Measurements from ENCODE around the gene NLRC5. TPM values are rescaled to one million over a fixed set of nuclear protein-coding genes. Genes with fewer than 3 reads are reported as not detected.
"Not testable (repeated sequence)": the region's sequence is repeated elsewhere in the genome, so short reads cannot be mapped to it uniquely, and the experiment has no call there.

Gene NLRC5
- total RNA-seq, 1 experiment from 2014 or later, result 29.4 TPM

GRCh38 chr16:57089406-57089805, 100.0 kb downstream of the NLRC5 start:
- DNase-seq (ENCODE audit: low read depth in 1 of 2, low spot score in 2 of 2), result no peak
- H3K27me3 ChIP-seq (replicated peaks), result no peaks in the 10 kb centered on the region
- H3K36me3 ChIP-seq, result 0 out of 2 replicates have a peak, but pooled peaks cover 5% of the 10 kb centered on the region
- no peak overlapping the region for H3K4me3 ChIP-seq
- no peaks in the 10 kb centered on the region for H3K9me3 ChIP-seq (replicated peaks)
- peaks cover 21% of the 10 kb centered on the region for H3K4me1 ChIP-seq (replicated peaks)
- no peak overlapping the region for H3K27ac ChIP-seq

- Histone ChIP-seq H3K36me3 (0 out of 2 replicates have a peak, but pooled peaks cover 5% of the 10 kb centered on the region), H3K9me3 (replicated peaks) (no peaks in the 10 kb centered on the region), H3K27me3 (replicated peaks) (no peaks in the 10 kb centered on the region), H3K4me3 (peak overlapping the region; percentile 97), H3K27ac (no peak overlapping the region), H3K4me1 (replicated peaks) (peaks cover 21% of the 10 kb centered on the region)
- peak; percentile 64 to 76 for DNase-seq (ENCODE audit: low read depth in 1 of 2, low spot score in 2 of 2)
Measured at GRCh38 chr16:57091200-57091974, 102.0 kb downstream of the NLRC5 start.

DNA sequence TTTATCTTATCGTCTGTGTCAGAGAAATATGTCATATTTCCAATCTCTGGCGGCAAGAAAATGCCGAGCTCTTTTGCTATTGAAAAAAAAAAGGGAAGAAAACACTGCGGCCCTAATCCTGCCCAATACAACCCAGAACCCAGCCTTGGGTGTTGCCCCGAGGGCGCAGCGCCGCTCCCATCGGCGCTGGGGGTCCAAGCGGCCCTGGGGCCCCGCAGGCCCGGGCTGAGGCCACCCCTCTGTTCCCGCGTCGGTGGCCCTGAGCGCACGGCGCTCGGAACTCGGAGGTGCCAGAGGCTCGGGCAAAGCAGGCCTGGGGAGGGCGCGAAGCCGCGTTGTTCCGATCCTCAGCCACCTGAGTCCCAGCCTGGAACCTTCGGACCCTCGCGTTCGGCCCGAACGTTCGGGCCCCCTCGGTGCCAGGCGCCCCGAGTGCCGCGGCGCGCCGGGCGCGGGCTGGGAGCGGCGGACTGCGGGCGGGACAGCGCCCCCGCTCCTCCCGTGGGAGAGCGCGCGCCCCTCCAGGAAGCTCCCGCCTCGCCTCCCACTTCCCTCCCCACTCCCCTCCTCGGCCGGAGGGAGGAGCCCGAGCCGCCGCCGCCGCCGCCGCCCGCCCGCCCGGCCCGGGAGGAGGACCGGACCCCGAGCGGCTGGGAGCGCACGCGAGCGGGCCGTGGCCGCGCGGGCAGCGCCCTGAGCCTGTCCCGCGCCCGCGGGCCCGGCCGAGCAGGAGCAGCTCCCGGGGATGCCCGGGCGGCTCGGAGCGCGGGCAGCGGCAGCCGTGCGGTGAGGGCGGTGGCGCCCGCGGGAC, 102.8 kb downstream of the NLRC5 start, which contains the start of gene CPNE2:
Gene CPNE2, plus strand, starts transcription at position 609 of the 811 bp plus-strand sequence. CDS start 18,160 bp downstream, outside the sequence.
- Histone ChIP-seq H3K27me3 (replicated peaks) (no peaks in the 10 kb centered on the region), H3K9me3 (replicated peaks) (no peaks in the 10 kb centered on the region), H3K4me3 (peak within 1 kb of the TSS; percentile 97), H3K36me3 (0 out of 2 replicates have a peak, but pooled peaks cover 5% of the 10 kb centered on the region), H3K27ac (peak within 1 kb of the TSS; percentile 52), H3K4me1 (replicated peaks) (peaks cover 21% of the 10 kb centered on the region)
- DNase-seq (ENCODE audit: low read depth in 1 of 2, low spot score in 2 of 2), result peak; percentile 55 to 70

GRCh38 chr16:57092786-57093411, 103.5 kb downstream of the NLRC5 start:
- Histone ChIP-seq H3K36me3 (0 out of 2 replicates have a peak, but pooled peaks cover 5% of the 10 kb centered on the region), H3K4me3 (peak overlapping the region; percentile 97), H3K27me3 (replicated peaks) (no peaks in the 10 kb centered on the region), H3K4me1 (replicated peaks) (peaks cover 21% of the 10 kb centered on the region), H3K27ac (peak overlapping the region; percentile 52), H3K9me3 (replicated peaks) (no peaks in the 10 kb centered on the region)
- DNase-seq (ENCODE audit: low read depth in 1 of 2, low spot score in 2 of 2), result peak in 1 of 2 experiments; percentile 54

- 0 out of 2 replicates have a peak, but pooled peaks cover 5% of the 10 kb centered on the region for H3K36me3 ChIP-seq
- DNase-seq (ENCODE audit: low read depth in 1 of 2, low spot score in 2 of 2), result no peak
- H3K4me3 ChIP-seq, result peak overlapping the region; percentile 97; the same call in 1 of the 2 replicates
- no peak overlapping the region for H3K27ac ChIP-seq
- H3K27me3 ChIP-seq (replicated peaks), result no peaks in the 10 kb centered on the region
- H3K4me1 ChIP-seq (replicated peaks), result peaks cover 21% of the 10 kb centered on the region
- no peaks in the 10 kb centered on the region for H3K9me3 ChIP-seq (replicated peaks)
Measured at GRCh38 chr16:57093666-57094564, 104.6 kb downstream of the NLRC5 start.

DNA sequence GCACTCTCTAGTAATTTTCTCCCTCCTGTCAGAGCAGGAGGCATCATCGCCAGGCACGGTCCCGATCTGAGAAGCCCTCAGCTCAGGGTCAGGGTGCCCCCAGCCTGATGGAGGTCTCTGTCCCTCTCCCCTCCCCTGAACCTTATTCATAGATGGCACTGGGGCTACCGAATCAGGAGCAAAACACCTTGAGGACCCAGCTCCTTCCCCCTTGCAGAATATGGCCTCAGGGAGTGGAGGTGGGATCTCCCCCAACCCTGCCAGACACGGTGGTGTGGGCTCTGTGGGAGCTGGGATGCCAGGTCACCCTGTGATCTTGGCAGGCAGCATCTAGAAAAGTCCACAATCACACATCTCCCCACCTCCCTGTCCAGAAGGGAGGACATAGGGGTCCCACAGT, 105.6 kb downstream of the NLRC5 start:
- Histone ChIP-seq H3K4me1 (replicated peaks) (peaks cover 24% of the 10 kb centered on the region), H3K4me3 (no peak overlapping the region), H3K9me3 (replicated peaks) (no peaks in the 10 kb centered on the region), H3K27ac (no peak overlapping the region), H3K36me3 (peaks cover 5% of the 10 kb centered on the region; the same call in 1 of the 2 replicates), H3K27me3 (replicated peaks) (no peaks in the 10 kb centered on the region)
- DNase-seq (ENCODE audit: low read depth in 1 of 2, low spot score in 2 of 2), result no peak

- Histone ChIP-seq H3K4me1 (replicated peaks) (peaks cover 26% of the 10 kb centered on the region), H3K27ac (no peak overlapping the region), H3K36me3 (peaks cover 8% of the 10 kb centered on the region; the same call in 1 of the 2 replicates), H3K27me3 (replicated peaks) (no peaks in the 10 kb centered on the region), H3K9me3 (replicated peaks) (0 out of 2 replicates have a peak, but pooled peaks cover 3% of the 10 kb centered on the region), H3K4me3 (no peak overlapping the region)
- DNase-seq (ENCODE audit: low read depth in 1 of 2, low spot score in 2 of 2), result no peak
Measured at GRCh38 chr16:57096192-57096591, 106.8 kb downstream of the NLRC5 start.

- 0 out of 2 replicates have a peak, but pooled peaks cover 3% of the 10 kb centered on the region for H3K9me3 ChIP-seq (replicated peaks)
- no peak overlapping the region for H3K27ac ChIP-seq
- H3K36me3 ChIP-seq, result peaks cover 8% of the 10 kb centered on the region; the same call in 1 of the 2 replicates
- H3K27me3 ChIP-seq (replicated peaks), result no peaks in the 10 kb centered on the region
- no peak overlapping the region for H3K4me3 ChIP-seq
- DNase-seq (ENCODE audit: low read depth in 1 of 2, low spot score in 2 of 2), result no peak
- peaks cover 20% of the 10 kb centered on the region for H3K4me1 ChIP-seq (replicated peaks)
Measured at GRCh38 chr16:57096793-57097192, 107.4 kb downstream of the NLRC5 start.

- H3K9me3 ChIP-seq (replicated peaks), result 0 out of 2 replicates have a peak, but pooled peaks cover 3% of the 10 kb centered on the region
Measured at GRCh38 chr16:57098188-57098841, 109.0 kb downstream of the NLRC5 start.

GRCh38 chr16:57099965-57100364, 110.6 kb downstream of the NLRC5 start:
- DNase-seq (ENCODE audit: low read depth in 1 of 2, low spot score in 2 of 2), result peak in 1 of 2 experiments; percentile 24
- H3K4me1 ChIP-seq (replicated peaks); H3K4me3 ChIP-seq; H3K36me3 ChIP-seq; H3K27me3 ChIP-seq (replicated peaks); H3K9me3 ChIP-seq (replicated peaks); H3K27ac ChIP-seq: not testable (repeated sequence)

More at GRCh38 chr16:57098188-57098841, 109.0 kb downstream of the NLRC5 start:
- H3K27ac ChIP-seq, result no peak overlapping the region
- H3K27me3 ChIP-seq (replicated peaks), result no peaks in the 10 kb centered on the region
- DNase-seq (ENCODE audit: low read depth in 1 of 2, low spot score in 2 of 2), result no peak
- H3K36me3 ChIP-seq, result peaks cover 3% of the 10 kb centered on the region; the same call in 1 of the 2 replicates
- H3K4me1 ChIP-seq (replicated peaks), result peaks cover 13% of the 10 kb centered on the region
- H3K4me3 ChIP-seq, result no peak overlapping the region

GRCh38 chr16:57100445-57100844, 111.1 kb downstream of the NLRC5 start:
- Histone ChIP-seq H3K36me3 (peaks cover 3% of the 10 kb centered on the region; the same call in 1 of the 2 replicates), H3K27me3 (replicated peaks) (no peaks in the 10 kb centered on the region), H3K9me3 (replicated peaks) (0 out of 2 replicates have a peak, but pooled peaks cover 3% of the 10 kb centered on the region), H3K27ac (no peak overlapping the region), H3K4me1 (replicated peaks) (peaks cover 8% of the 10 kb centered on the region), H3K4me3 (no peak overlapping the region)
- no peak for DNase-seq (ENCODE audit: low read depth in 1 of 2, low spot score in 2 of 2)
